Mucosa of gallbladder (tissue), 1 donor: ENCODE data around the gene RNF207. TPM values are rescaled to one million over a fixed set of nuclear protein-coding genes. Genes with fewer than 3 reads are reported as not detected.

Experiments
- DNase-seq: peaks from one replicate; pipeline ENCODE4 v3.0.0-alpha.2; 2020; ENCODE audit warnings: low spot score
- total RNA-seq: library from RNA; stranded (reverse); gene quantifications from one replicate; pipeline ENCODE4 v1.2.1, GENCODE V29; 2021
- donor health status: DM: no; HTN: no; CAD: no.

The RNF207 gene
- total RNA-seq, 1 donor from 2014 or later, result 26.6 TPM

- DNase-seq, result no peak
Observed at GRCh38 chr1:6225651-6226050, 19.7 kb downstream of the RNF207 start.

GRCh38 chr1:6233376-6233775, 27.5 kb downstream of the RNF207 start:
- no peak for DNase-seq

- DNase-seq, result no peak
Observed at GRCh38 chr1:6234502-6235295, 28.8 kb downstream of the RNF207 start.

GRCh38 chr1:6235296-6235677, 29.4 kb downstream of the RNF207 start:
- no peak for DNase-seq

GRCh38 chr1:6237093-6237492, 31.2 kb downstream of the RNF207 start:
- DNase-seq, result no peak

- no peak for DNase-seq
Observed at GRCh38 chr1:6239213-6239752, 33.4 kb downstream of the RNF207 start.

GRCh38 chr1:6239950-6240768, 34.2 kb downstream of the RNF207 start:
- no peak for DNase-seq

- no peak for DNase-seq
Observed at GRCh38 chr1:6241107-6241886, 35.4 kb downstream of the RNF207 start.

GRCh38 chr1:6241887-6242740, 36.2 kb downstream of the RNF207 start:
- DNase-seq, result no peak

GRCh38 chr1:6243053-6243834, 37.3 kb downstream of the RNF207 start:
- no peak for DNase-seq

GRCh38 chr1:6243993-6244392, 38.1 kb downstream of the RNF207 start, which contains the start of gene HES3:
Gene HES3, plus strand, starts transcription at chr1:6244179. Its CDS starts 187 bp downstream, at chr1:6244366.
- DNase-seq, result no peak

- DNase-seq, result no peak
Observed at GRCh38 chr1:6244401-6245049, 38.6 kb downstream of the RNF207 start.

- DNase-seq, result peak; percentile 79
Observed at GRCh38 chr1:6245086-6245868, 39.4 kb downstream of the RNF207 start.

- no peak for DNase-seq
Observed at GRCh38 chr1:6245869-6246496, 40.1 kb downstream of the RNF207 start.

GRCh38 chr1:6246497-6247467, 40.9 kb downstream of the RNF207 start:
- peak; percentile 74 for DNase-seq

- no peak for DNase-seq
Observed at GRCh38 chr1:6247651-6248050, 41.7 kb downstream of the RNF207 start.

- no peak for DNase-seq
Observed at GRCh38 chr1:6248161-6248776, 42.4 kb downstream of the RNF207 start.
